Measurements from ENCODE around the gene SLC26A8.
"Not testable (repeated sequence)": the region's sequence is repeated elsewhere in the genome, so short reads cannot be mapped to it uniquely, and the experiment has no call there.

DNA sequence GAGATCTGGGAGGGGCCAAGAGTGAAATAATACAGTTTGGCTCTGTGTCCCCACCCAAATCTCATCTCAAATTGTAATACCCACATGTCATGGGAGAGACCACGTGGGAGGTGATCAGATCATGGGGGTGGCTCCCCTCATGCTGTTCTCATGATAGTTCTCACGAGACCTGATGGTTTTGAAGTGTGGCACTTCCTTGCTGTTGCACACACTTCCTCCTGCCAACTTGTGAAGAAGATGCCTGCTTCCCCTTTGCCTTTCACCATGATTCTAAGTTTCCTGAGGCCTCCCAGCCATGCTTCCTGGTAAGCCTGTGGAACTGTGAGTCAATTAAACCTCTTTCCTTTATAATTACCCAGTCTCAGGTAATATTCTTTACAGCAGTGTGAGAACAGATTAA lies 114.9 kb downstream of the SLC26A8 start:
- TF ChIP-seq, protein P1, sequence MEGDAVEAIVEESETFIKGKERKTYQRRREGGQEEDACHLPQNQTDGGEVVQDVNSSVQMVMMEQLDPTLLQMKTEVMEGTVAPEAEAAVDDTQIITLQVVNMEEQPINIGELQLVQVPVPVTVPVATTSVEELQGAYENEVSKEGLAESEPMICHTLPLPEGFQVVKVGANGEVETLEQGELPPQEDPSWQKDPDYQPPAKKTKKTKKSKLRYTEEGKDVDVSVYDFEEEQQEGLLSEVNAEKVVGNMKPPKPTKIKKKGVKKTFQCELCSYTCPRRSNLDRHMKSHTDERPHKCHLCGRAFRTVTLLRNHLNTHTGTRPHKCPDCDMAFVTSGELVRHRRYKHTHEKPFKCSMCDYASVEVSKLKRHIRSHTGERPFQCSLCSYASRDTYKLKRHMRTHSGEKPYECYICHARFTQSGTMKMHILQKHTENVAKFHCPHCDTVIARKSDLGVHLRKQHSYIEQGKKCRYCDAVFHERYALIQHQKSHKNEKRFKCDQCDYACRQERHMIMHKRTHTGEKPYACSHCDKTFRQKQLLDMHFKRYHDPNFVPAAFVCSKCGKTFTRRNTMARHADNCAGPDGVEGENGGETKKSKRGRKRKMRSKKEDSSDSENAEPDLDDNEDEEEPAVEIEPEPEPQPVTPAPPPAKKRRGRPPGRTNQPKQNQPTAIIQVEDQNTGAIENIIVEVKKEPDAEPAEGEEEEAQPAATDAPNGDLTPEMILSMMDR (IDR thresholded peaks at IDR 0.05), result not testable (repeated sequence)
- not testable (repeated sequence) for TF ChIP-seq EP300, POLR2AphosphoS5 (IDR thresholded peaks at IDR 0.05)

Data from stomach (tissue), 4 donors.